ENCODE measurements around the gene RPL27A.

RPL27A gene

DNA sequence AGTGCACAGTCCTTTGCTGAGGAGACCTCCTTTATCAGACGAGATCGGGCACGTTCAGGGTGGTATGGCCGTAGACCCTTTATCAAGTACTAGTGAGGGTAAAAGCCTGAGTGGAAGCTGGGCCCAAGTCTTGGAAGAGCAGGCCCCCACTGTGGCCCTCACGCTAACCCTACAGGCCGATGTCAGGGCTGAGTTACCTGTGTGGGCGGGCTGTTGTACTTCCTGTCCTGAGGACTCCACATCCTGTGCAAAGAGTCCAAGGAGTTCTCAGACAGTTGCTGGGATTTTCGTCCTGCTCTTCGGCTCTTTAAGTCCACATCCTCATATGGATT is 34.9 kb downstream of the RPL27A start:
- no peak for DNase-seq (ENCODE audit: low spot score)
- TF ChIP-seq, protein P1, sequence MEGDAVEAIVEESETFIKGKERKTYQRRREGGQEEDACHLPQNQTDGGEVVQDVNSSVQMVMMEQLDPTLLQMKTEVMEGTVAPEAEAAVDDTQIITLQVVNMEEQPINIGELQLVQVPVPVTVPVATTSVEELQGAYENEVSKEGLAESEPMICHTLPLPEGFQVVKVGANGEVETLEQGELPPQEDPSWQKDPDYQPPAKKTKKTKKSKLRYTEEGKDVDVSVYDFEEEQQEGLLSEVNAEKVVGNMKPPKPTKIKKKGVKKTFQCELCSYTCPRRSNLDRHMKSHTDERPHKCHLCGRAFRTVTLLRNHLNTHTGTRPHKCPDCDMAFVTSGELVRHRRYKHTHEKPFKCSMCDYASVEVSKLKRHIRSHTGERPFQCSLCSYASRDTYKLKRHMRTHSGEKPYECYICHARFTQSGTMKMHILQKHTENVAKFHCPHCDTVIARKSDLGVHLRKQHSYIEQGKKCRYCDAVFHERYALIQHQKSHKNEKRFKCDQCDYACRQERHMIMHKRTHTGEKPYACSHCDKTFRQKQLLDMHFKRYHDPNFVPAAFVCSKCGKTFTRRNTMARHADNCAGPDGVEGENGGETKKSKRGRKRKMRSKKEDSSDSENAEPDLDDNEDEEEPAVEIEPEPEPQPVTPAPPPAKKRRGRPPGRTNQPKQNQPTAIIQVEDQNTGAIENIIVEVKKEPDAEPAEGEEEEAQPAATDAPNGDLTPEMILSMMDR (IDR thresholded peaks at IDR 0.05; ENCODE audit: extremely low read depth, missing control alignments) = no peak

DNA sequence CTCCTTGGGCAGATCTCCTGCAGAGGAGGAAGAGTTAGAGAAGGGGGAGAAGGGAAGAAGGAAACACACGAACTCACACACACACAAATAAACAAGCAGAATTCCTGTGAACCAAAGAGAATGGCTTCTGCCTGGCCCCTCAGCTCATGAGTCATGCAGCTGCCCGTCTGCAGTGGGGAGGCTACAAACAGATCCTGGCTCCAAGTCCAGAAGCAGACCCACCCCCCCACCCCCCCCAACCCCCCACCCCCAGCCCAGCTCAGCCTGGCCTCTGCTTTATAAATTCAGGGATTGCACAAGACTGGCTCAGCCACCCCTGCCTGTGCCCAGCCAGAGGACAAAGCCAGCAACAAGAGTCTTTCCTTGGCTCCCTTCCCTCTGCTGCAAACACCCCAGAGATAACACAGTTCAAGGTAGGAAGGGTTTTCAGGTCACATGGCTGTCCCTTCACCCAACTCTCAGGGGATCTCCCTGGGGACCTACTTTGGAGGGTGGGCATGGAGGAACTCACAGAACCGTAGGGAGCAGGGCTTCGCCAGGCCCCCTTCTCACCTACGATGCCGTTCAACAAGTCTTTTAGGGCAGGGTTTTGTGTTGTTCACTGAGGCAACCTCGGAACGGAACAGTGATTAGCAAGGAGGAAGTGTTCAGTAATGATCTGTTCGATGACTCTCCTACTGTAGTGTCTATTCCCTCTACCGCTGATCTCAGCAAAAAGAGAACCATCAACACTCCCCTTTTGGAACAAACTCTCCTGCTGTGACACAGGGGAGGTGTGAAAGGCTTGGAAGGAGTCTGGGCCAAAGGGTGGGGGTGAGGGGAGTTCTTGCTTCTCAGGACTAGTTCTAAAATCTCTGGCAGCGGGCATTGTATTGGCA is 35.5 kb downstream of the RPL27A start:
- TF ChIP-seq, protein P1 (IDR thresholded peaks at IDR 0.05; ENCODE audit: extremely low read depth, missing control alignments) = no peak
- DNase-seq (ENCODE audit: low spot score) = peak; percentile 58

DNA sequence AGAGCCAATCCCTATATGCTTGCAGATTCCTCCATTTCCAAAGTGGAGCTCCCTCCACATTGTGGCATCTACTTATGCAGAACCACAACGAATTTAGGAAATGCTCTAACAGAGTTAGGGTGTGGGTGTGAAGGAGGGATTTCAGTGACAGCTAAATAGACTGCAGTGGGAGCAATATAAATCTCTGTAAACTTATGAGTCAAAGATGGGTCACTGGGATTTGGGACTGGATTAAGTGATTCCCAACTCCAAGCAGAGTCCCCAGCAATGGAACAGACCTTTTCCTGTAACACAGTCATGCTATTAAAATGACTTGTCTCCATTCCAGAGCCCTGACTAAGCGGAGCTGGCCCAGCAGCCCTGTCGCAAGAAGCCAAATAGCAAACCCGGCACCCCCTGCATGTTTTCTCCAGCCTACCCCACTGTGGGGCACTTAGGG is 36.6 kb downstream of the RPL27A start:
- no peak for DNase-seq (ENCODE audit: low spot score)
- TF ChIP-seq, protein P1 (IDR thresholded peaks at IDR 0.05; ENCODE audit: extremely low read depth, missing control alignments) = no peak

DNA sequence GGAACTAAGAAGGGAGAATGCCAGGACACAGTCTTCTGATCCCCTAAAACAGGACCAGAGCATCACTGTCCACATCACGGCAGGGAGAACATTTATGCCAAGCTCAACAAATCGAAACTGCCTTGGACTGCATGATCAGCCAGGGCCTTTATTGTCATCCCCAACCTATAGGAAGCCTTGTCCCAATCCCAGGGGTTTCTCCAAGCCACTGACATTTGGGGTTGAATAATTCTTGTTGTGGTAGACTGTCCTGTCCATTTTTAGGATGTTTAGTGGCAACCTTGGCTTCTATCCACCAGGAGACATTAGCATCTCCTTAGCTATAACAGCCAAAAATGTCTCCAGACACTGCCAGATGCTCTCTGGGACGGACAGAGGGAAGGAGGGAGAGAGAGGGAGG is 37.1 kb downstream of the RPL27A start:
- DNase-seq (ENCODE audit: low spot score) = no peak
- TF ChIP-seq, protein P1 (IDR thresholded peaks at IDR 0.05; ENCODE audit: extremely low read depth, missing control alignments) = no peak

DNA sequence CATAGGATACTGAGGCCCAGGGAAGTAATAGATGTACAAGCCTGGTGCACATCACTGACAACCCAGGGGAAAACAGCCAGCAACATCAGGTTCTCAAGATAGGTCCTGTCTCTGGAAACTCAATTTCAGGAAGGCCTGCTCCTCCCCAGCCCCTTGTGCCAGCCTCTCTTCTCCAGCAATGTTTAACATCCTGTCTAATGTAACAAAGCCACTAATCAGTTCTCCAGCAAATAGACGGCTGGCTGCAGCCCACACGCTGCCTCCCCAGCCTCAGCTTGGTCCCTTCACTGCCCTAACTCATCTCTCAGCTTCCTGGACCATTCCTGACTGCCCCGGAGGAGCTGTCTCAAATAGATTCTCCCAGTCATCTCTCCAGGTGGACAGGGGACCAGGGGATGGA is 37.8 kb downstream of the RPL27A start:
- no peak for DNase-seq (ENCODE audit: low spot score)

DNA sequence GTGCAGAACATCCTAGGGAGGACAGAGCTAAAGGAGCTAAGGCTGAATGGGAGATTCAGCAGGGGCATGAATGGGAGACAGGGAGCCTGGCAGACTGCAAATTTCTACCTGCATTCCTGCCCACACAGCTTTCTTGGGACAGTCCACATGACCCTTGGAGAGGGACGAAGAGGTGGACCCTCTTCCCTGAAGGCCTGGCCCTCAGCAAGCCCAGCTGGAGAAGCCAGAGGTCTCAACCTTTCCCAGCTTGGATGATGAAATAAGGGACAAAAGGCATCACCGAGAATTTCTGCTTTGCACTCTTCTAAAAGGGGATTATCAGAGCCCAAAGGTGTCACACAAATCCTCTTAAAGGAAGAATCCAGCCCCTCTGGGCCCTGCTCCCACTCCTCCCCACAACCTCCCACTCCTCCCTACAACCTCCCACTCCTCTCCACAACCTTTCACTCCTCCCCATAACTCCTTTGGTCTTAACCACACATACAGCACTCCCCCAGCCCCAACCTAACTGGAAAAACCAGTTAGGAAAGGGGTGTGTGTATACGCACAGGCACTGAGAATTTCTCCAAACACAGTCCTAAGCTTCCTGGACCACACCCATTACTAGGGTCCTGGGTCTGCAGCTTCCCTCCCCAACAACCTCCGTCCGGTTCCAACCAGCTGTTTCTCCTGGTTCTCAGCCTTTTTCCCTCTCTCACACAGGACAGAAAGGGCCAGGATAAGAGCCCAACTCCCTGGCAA is 38.4 kb downstream of the RPL27A start:
- TF ChIP-seq, protein P1 (IDR thresholded peaks at IDR 0.05; ENCODE audit: extremely low read depth, missing control alignments) = no peak
- no peak for DNase-seq (ENCODE audit: low spot score)

More for the DNA sequence above, 37.8 kb downstream of the RPL27A start:
- TF ChIP-seq, protein P1 (IDR thresholded peaks at IDR 0.05; ENCODE audit: extremely low read depth, missing control alignments) = no peak

Measured in GM20000 (cell line).